Measurements from ENCODE around the gene DDX60. TPM values are rescaled to one million over a fixed set of nuclear protein-coding genes. Genes with fewer than 3 reads are reported as not detected.

The DDX60 gene, protein sequence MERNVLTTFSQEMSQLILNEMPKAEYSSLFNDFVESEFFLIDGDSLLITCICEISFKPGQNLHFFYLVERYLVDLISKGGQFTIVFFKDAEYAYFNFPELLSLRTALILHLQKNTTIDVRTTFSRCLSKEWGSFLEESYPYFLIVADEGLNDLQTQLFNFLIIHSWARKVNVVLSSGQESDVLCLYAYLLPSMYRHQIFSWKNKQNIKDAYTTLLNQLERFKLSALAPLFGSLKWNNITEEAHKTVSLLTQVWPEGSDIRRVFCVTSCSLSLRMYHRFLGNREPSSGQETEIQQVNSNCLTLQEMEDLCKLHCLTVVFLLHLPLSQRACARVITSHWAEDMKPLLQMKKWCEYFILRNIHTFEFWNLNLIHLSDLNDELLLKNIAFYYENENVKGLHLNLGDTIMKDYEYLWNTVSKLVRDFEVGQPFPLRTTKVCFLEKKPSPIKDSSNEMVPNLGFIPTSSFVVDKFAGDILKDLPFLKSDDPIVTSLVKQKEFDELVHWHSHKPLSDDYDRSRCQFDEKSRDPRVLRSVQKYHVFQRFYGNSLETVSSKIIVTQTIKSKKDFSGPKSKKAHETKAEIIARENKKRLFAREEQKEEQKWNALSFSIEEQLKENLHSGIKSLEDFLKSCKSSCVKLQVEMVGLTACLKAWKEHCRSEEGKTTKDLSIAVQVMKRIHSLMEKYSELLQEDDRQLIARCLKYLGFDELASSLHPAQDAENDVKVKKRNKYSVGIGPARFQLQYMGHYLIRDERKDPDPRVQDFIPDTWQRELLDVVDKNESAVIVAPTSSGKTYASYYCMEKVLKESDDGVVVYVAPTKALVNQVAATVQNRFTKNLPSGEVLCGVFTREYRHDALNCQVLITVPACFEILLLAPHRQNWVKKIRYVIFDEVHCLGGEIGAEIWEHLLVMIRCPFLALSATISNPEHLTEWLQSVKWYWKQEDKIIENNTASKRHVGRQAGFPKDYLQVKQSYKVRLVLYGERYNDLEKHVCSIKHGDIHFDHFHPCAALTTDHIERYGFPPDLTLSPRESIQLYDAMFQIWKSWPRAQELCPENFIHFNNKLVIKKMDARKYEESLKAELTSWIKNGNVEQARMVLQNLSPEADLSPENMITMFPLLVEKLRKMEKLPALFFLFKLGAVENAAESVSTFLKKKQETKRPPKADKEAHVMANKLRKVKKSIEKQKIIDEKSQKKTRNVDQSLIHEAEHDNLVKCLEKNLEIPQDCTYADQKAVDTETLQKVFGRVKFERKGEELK (N-terminal part only)
- total RNA-seq = 14.2 and 19.3 TPM in 2 replicates

DNA sequence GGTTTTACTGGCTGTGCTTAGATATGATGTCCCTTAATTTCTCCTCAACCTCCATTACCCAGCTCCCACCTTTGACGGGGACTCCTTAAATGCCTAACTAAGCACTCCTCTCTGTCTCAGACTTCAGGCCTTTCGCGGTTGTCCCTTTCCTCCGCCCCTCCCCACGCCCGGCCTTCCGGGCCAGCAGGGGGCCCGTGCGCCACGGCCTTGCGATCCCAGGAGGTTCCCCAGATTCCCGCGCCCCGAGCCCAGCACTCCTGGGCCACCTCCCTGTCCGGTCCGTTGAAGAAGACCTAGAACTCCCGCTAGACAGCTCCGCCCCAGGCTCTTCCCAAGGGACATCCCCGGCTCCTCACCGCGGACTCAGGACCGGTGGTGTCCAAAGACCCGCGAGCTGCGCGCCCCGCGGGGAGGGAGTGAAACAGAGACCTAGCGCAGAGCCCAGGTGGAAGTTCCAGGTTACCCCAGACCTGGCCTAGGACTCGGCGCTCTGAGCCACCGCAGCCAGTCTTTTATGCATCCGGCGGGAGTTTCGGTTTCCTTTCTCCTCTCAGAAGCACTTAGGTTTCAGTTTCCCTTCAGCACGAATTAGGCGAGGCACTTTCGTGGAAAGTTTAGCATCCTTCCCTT, at the start of gene DDX60:
Gene DDX60, minus strand, starts transcription at position 487 of the 630 bp plus-strand sequence. CDS start 7,493 bp downstream, outside the sequence.

Other genes with a start within 250 kb of the DDX60 start
- 5.9 and 13.0 TPM in 2 replicates for gene ANXA10, start 226.2 kb downstream of the DDX60 start, total RNA-seq
- 43.7 and 43.8 TPM in 2 replicates for gene DDX60L, start 161.7 kb upstream of the DDX60 start, total RNA-seq
- gene PALLD, start 178.3 kb upstream of the DDX60 start, total RNA-seq = 132 and 240 TPM in 2 replicates

Measured in placental pericyte (primary cell).